ELF-1 (cell line): ENCODE measurements around the gene EPHA7.

Experiments
- DNase-seq: peaks from one replicate; pipeline ENCODE4 v3.0.0-alpha.2; 2016; ENCODE audit warnings: low read depth, low spot score

EPHA7 gene

GRCh38 chr6:93325761-93326160 lies 93.6 kb downstream of the EPHA7 start:
- no peak for DNase-seq

GRCh38 chr6:93323630-93324029 lies 95.7 kb downstream of the EPHA7 start:
- no peak for DNase-seq

GRCh38 chr6:93322651-93323050 lies 96.7 kb downstream of the EPHA7 start:
- DNase-seq: no peak

DNA sequence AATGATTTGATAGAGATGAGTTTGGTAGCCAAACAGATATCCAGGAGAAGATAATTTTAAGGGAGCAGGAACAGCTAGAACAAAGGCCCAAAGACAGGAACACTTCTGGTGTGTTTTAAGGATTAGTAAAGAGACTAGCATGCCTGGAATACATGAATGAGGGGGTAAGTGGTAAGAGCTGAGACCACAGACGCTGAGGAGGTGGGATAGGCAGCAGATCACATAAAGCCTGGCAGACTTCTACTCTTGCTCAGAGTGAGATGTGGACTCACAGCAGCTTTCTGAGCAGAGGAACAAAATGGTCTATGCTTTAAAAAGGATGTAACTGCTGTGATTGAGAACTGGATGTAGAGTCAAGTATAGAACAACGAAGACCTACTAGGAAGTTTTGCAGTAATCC lies 100.1 kb downstream of the EPHA7 start:
- peak; percentile 4 for DNase-seq

DNA sequence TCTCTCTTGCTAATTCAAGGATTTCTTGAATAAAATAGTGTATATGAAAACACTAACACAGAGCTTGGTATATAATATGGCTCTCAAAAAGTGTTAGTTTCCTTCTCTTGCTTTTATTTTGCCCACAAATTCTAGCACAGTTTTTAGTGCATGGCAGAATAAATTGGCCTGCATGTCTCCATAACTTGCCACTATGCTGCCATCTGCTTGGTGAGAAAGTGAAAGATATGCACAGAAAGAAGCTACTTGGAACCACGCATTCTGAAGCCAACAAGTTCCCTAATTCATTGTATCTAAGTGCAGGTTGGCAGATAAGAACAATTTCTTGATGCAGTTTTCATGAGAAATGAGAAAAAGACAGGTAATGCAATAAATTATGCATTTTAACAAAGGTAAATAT lies 101.2 kb downstream of the EPHA7 start:
- DNase-seq: no peak

GRCh38 chr6:93317592-93317991 lies 101.8 kb downstream of the EPHA7 start:
- DNase-seq: no peak

DNA sequence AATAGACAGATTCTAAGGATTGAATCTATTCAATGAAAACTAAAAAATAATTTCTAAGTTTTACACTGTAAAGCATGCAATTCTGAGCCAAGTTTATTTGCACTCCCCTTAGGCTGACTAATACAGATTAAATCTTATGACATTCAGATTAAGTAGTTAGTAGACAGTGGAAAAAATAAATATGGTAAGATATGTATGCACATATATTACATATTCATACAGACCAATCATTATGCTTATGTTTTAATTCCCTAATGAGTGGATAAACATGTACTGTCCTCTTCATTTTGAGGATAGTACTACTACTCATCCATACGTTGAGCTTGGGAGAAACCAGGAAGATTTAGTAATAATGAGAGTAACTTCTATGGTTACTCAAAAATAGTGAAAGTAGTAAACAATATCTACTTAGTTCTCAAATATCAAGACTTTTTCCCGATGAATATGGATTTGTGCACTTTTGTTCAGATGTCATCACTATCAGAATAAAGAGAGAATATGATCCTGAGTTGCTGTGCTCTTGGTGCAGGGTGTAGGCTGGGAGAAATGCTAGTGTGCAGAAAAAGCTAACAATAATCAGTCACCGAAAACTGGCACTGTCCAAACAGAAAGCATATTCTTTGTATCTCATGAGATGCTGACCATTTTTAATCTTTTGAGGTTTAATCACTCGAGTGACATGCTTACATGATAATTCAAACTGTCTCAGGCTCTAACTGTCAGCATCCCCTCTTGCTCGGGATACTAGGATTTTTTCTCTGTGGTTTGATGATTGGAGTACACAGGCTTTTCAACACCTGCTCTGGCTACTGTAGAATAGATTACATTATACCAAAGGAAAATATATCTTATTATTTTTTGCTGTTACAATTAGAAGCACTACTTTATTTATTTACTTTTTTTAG lies 111.6 kb downstream of the EPHA7 start:
- DNase-seq: no peak

GRCh38 chr6:93305088-93305487 lies 114.3 kb downstream of the EPHA7 start:
- no peak for DNase-seq

GRCh38 chr6:93304505-93304904 lies 114.9 kb downstream of the EPHA7 start:
- no peak for DNase-seq

- DNase-seq: no peak
These were observed 118.7 kb downstream of the EPHA7 start for GRCh38 chr6:93300661-93301060.

GRCh38 chr6:93299622-93300021 lies 119.7 kb downstream of the EPHA7 start:
- DNase-seq: no peak

- no peak for DNase-seq
These were observed 123.7 kb downstream of the EPHA7 start for GRCh38 chr6:93295631-93296030.

GRCh38 chr6:93294879-93295278 lies 124.5 kb downstream of the EPHA7 start:
- DNase-seq: no peak

DNA sequence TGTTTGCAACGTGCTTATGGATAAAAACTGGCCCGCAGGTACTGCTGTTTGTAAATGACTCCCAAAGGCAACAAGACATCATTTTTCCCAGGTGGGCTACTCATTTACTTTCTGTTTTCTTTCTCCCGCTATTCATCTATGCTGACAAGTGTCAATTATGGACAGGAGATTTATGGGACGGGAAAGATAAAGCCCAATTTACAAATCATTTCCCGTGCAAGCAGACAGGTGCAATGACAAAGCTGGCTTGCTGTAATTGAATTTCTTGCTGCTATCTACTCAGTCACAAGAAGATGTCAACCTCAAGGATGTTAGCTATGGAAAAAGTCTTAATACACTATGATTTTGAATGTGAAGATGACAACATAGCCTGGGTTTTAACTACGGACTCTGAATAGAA lies 125.5 kb downstream of the EPHA7 start:
- DNase-seq: no peak

- DNase-seq: no peak
These were observed 125.9 kb downstream of the EPHA7 start for GRCh38 chr6:93293460-93293859.

- no peak for DNase-seq
These were observed 136.8 kb downstream of the EPHA7 start for GRCh38 chr6:93282521-93283031.

DNA sequence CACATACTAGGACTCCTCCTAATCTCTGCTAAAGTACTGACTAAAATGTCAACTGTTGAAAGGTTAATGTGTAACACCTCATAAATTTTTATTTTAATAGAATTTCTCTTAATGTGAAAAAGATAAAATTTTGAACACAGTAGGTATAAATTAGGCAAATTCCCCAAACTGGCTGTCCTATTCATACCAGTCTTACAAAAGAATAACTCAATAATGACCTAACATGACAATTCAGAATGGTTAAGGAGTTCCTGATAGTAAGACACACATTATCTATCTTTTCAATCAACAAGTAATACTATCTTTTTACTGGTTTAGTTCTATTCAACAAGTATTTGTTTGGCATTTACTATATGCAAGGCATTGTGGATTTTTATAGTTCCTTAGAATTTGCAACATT lies 141.1 kb downstream of the EPHA7 start:
- no peak for DNase-seq

DNA sequence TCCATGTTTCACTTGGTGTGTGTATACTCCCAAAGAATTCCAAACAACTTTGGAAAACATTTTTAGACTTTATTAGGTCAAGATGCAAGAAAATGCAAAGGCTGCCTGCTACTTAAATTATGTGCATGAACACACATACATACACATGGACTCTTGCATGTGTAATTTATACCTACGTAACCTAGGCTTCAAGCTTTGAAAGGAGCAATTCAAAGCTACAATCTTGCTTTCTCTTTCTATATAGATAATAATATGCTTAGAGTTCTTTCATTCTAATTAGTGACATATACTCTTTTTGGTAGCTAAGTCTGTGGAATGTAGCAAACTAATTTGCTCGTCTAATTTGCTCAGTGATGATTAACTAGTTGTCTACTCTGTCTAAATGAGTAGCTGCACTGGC lies 146.5 kb downstream of the EPHA7 start:
- no peak for DNase-seq

- no peak for DNase-seq
These were observed 147.1 kb downstream of the EPHA7 start for GRCh38 chr6:93272211-93272610.

DNA sequence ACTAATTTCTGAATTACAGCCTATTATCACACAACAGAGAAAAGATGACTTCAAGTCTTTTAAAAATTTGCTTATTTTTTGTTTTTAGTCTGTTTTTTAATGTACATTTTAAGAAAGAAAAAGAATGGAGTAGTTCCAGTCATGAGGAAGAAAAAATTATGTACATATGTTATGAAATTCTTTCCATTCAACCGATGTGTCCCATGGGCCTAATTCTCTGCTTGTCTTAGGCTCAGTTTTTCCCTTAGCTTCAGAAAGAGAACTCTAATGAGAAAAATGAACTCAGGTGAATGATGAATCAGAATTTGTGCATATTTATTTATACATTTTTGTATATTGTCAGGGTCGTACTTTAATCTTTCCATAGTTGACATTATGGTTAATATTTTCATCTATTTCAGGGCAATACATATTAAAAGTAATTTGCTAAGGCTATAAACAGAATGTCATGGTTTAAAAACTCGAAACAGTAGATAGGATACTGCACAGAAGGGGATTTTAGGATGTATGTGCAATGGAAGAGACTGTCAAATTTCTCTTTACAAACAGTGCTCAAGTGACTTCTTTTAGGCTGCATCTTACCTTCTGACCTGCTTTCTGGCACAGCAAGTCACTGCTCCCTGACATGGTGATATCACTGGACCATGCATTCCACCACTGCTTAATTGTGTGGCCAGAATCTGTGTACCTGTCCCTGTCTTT lies 153.1 kb downstream of the EPHA7 start:
- DNase-seq: no peak

DNA sequence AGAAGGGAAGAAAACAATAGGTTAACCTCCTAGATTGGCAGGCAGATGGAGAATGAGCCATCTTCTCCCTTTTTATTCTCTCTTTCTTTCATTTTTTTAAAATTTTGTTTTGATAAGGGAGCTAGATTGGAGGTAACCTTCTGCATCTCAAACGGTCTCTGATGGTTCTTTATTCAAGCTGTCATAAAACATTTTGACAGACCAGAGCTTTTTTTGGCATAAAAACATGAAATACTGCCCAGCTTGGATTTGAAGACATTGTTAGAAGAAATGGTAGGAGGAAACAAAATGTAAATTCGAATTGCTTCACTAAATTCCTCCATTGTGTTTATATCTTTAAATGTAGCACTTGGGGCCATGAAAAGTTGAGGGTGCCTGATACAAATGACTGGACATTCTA lies 158.5 kb downstream of the EPHA7 start:
- DNase-seq: no peak

DNA sequence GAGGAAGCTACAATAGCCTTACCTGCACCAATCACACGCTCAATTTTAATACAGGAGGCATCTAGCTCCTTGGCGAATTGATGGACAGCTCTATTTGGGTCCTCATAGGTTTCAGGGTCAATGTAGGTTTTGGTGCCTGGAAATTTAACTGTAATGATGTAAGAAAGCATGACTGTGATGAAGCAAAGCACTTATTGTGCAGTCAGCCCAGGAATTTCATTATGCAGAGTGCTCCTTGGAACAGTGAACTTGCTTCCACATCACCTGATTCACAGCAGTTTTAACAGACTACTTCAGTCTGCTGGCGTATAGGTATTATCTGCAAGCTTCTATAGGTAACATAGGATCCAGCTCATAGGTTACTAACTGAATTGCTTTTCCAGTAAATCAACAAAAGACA lies 160.0 kb downstream of the EPHA7 start:
- DNase-seq: no peak

GRCh38 chr6:93252930-93253329 lies 166.4 kb downstream of the EPHA7 start:
- no peak for DNase-seq
